Neural cell (in vitro differentiated cells): ENCODE data around the gene FNDC7. TPM values are rescaled to one million over a fixed set of nuclear protein-coding genes. Genes with fewer than 3 reads are reported as not detected.

ENCODE experiments used
- H2AFZ ChIP-seq: fragments of 200-600, 300-800 bp; sonication (generic), shearing (Covaris generic); 2 replicates; pipeline ENCODE4 v1.6.0; 2014; ENCODE audit warnings: low read depth, mild to moderate bottlenecking, antibody characterized with exemption, low read length, moderate library complexity
- H3F3A ChIP-seq: fragments of 200-600 bp; shearing (Covaris generic); 2 replicates; pipeline ENCODE4 v1.6.1; 2016; ENCODE audit warnings: mild to moderate bottlenecking, moderate library complexity, mixed read lengths, antibody characterized with exemption, low read length; ENCODE audit not compliant: insufficient read depth, poor library complexity, severe bottlenecking
- H3K27ac ChIP-seq: fragments of 200-600, 300-800 bp; sonication (generic), shearing (Covaris generic); 2 replicates; pipeline ENCODE4 v1.5.1; 2014; ENCODE audit warnings: mild to moderate bottlenecking, low read length, moderate library complexity
- H3K27me3 ChIP-seq: fragments of 300-800, 200-600 bp; sonication (generic), shearing (Covaris generic); 2 replicates; pipeline ENCODE4 v1.6.0; 2014; ENCODE audit warnings: mild to moderate bottlenecking, low read depth, low read length, moderate library complexity; ENCODE audit not compliant: insufficient read depth
- H3K36me3 ChIP-seq: fragments of 300-800, 200-600 bp; sonication (generic), shearing (Covaris generic); 2 replicates; pipeline ENCODE4 v1.5.1; 2014; ENCODE audit warnings: mild to moderate bottlenecking, antibody characterized with exemption, low read length, moderate library complexity; ENCODE audit not compliant: insufficient read depth
- H3K4me2 ChIP-seq: fragments of 300-800, 200-600 bp; sonication (generic), shearing (Covaris generic); 2 replicates; pipeline ENCODE4 v1.6.0; 2014; ENCODE audit warnings: mild to moderate bottlenecking, low read length
- H3K4me3 ChIP-seq: fragments of 300-800, 200-600 bp; sonication (generic), shearing (Covaris generic); 2 replicates; pipeline ENCODE4 v1.5.1; 2014; ENCODE audit warnings: mild to moderate bottlenecking, low read length, moderate library complexity
- H3K79me2 ChIP-seq: fragments of 200-600 bp; shearing (Covaris generic); replicated peaks from 2 replicates; pipeline ENCODE4 v1.6.0; 2014; ENCODE audit warnings: mild to moderate bottlenecking, low read length, moderate library complexity; ENCODE audit not compliant: insufficient read depth
- H3K9ac ChIP-seq: fragments of 300-800, 200-600 bp; sonication (generic), shearing (Covaris generic); 2 replicates; pipeline ENCODE4 v1.6.1; 2016; ENCODE audit warnings: mild to moderate bottlenecking, low read length, mixed read lengths
- H3K9me2 ChIP-seq: fragments of 200-600 bp; shearing (Covaris generic); 2 replicates; pipeline ENCODE4 v1.6.1; 2016; ENCODE audit warnings: mild to moderate bottlenecking, low read length, mixed read lengths; ENCODE audit not compliant: insufficient read depth
- H3K9me3 ChIP-seq: fragments of 200-600, 300-800 bp; sonication (generic), shearing (Covaris generic); 2 replicates; pipeline ENCODE4 v1.6.1; 2016; ENCODE audit warnings: mild to moderate bottlenecking, mixed run types, low read length, moderate library complexity, mixed read lengths
- H4K20me1 ChIP-seq: fragments of 200-600 bp; shearing (Covaris generic); 2 replicates; pipeline ENCODE4 v1.6.1; 2016; ENCODE audit warnings: mild to moderate bottlenecking, mixed run types; ENCODE audit not compliant: insufficient read depth
- CTCF ChIP-seq: fragments of 450-650 bp; IDR thresholded peaks from 2 replicates; pipeline ENCODE4 v1.5.1; 2014; ENCODE audit warnings: antibody characterized with exemption, mild to moderate bottlenecking, moderate library complexity; ENCODE audit not compliant: poor library complexity, severe bottlenecking
- EP300 ChIP-seq: fragments of 450-650 bp; conservative IDR thresholded peaks from 2 replicates; pipeline ENCODE4 v1.6.1; 2014; ENCODE audit warnings: antibody characterized with exemption, mild to moderate bottlenecking, moderate library complexity; ENCODE audit not compliant: poor library complexity, severe bottlenecking
- EZH2 ChIP-seq: fragments of 200-600, 300-800 bp; shearing (Covaris generic), sonication (generic); IDR thresholded peaks from 2 replicates; pipeline ENCODE4 v1.6.1; 2014; ENCODE audit warnings: antibody characterized with exemption, low read length, borderline replicate concordance, mild to moderate bottlenecking; ENCODE audit not compliant: insufficient read depth, poor library complexity, severe bottlenecking
- MXI1 ChIP-seq: fragments of 450-650 bp; conservative IDR thresholded peaks from 2 replicates; pipeline ENCODE4 v1.6.1; 2014; ENCODE audit warnings: antibody characterized with exemption, mild to moderate bottlenecking; ENCODE audit not compliant: poor library complexity, severe bottlenecking
- POLR2AphosphoS5 ChIP-seq: IDR thresholded peaks from 2 replicates; pipeline ENCODE4 v1.6.1; 2012
- RAD21 ChIP-seq: fragments of 450-650 bp; conservative IDR thresholded peaks from 2 replicates; pipeline ENCODE4 v1.6.1; 2014; ENCODE audit warnings: antibody characterized with exemption, mild to moderate bottlenecking, moderate library complexity
- REST ChIP-seq: IDR thresholded peaks from 2 replicates; pipeline ENCODE4 v1.6.1; 2012; ENCODE audit warnings: borderline replicate concordance
- SMC3 ChIP-seq: fragments of 450-650 bp; conservative IDR thresholded peaks from 2 replicates; pipeline ENCODE4 v1.6.1; 2014; ENCODE audit warnings: antibody characterized with exemption, mild to moderate bottlenecking, moderate library complexity; ENCODE audit not compliant: poor library complexity
- TAF1 ChIP-seq: IDR thresholded peaks from 2 replicates; pipeline ENCODE4 v1.6.1; 2012; ENCODE audit warnings: low read depth
- polyA plus RNA-seq: library from polyadenylated mRNA; depleted of rRNA; stranded (reverse); fragments of >200 nt; gene quantifications from 2 replicates; pipeline ENCODE4 v1.2.3, GENCODE V29; 2014

FNDC7 gene
- polyA plus RNA-seq, 1 donor from 2014 or later = not detected

- Histone ChIP-seq H3K4me2 (no peak overlapping the region), H3K9me2 (no peaks in the 10 kb centered on the region), H3K36me3 (peaks cover 4% of the 10 kb centered on the region), H3K27me3 (no peaks in the 10 kb centered on the region), H2AFZ (no peak overlapping the region), H4K20me1 (no peaks in the 10 kb centered on the region), H3K9me3 (peaks cover 4% of the 10 kb centered on the region), H3F3A (no peaks in the 10 kb centered on the region), H3K9ac (no peak overlapping the region), H3K27ac (no peak overlapping the region), H3K4me3 (no peak overlapping the region), H3K79me2 (no peaks in the 10 kb centered on the region)
- TF ChIP-seq SMC3 (no peak), CTCF (no peak), TAF1 (no peak), MXI1 (no peak), POLR2AphosphoS5 (no peak)
Observed at GRCh38 chr1:108785264-108785663, 72.6 kb downstream of the FNDC7 start.

DNA sequence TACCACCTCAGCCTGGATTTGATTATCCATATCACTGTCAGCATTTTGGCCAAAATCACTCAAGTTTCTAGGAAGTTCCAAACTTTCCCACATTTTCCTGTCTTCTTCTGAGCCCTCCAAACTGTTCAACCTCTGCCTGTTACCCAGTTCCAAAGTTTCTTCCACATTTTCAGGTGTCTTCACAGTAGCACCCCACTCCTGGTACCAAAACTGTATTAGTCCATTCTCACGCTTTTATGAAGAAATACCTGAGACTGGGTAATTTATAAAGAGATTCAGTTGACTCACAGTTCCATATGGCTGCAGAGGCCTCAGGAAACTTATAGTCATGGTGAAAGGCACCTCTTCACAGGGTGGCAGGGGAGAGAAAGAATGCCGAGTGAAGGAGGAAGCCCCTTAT is 73.2 kb downstream of the FNDC7 start:
- no peaks in the 10 kb centered on the region for H3K27me3 ChIP-seq
- H3K4me3 ChIP-seq = no peak overlapping the region
- H3K36me3 ChIP-seq = peaks cover 4% of the 10 kb centered on the region
- H2AFZ ChIP-seq = no peak overlapping the region
- H3K79me2 ChIP-seq = no peaks in the 10 kb centered on the region
- no peak overlapping the region for H3K4me2 ChIP-seq
- no peaks in the 10 kb centered on the region for H4K20me1 ChIP-seq
- H3K9me3 ChIP-seq = peaks cover 4% of the 10 kb centered on the region
- no peak for TF ChIP-seq REST
- TF ChIP-seq TAF1 = no peak
- no peak for TF ChIP-seq RAD21
- no peak for TF ChIP-seq MXI1
- TF ChIP-seq POLR2AphosphoS5 = no peak
- no peak for TF ChIP-seq EZH2
- no peak for TF ChIP-seq SMC3
- TF ChIP-seq CTCF = no peak
- TF ChIP-seq EP300 = no peak
- no peak overlapping the region for H3K27ac ChIP-seq
- H3K9me2 ChIP-seq = no peaks in the 10 kb centered on the region
- no peaks in the 10 kb centered on the region for H3F3A ChIP-seq
- no peak overlapping the region for H3K9ac ChIP-seq
